ENCODE results near the gene C12orf76. TPM values are rescaled to one million over a fixed set of nuclear protein-coding genes. Genes with fewer than 3 reads are reported as not detected.

The C12orf76 gene
- total and polyA plus RNA-seq, 10 of the 15 experiments (the other 5 are each of a cell fraction or from before 2014, with no cell fraction given), result 3.6 to 20.4 (median 10.7) TPM

GRCh38 chr12:110091136-110091711 is 42.9 kb upstream of the C12orf76 start (continued):
- TF ChIP-seq POLR2AphosphoS5 (IDR thresholded peaks at IDR 0.05; ENCODE audit: low read length) (no peak), PML (IDR thresholded peaks at IDR 0.05; ENCODE audit: low read length) (no peak), NR2F1 (conservative IDR thresholded peaks at IDR 0.05) (no peak), TCF3 (IDR thresholded peaks at IDR 0.05; ENCODE audit: borderline replicate concordance, insufficient read depth, low read depth, low read length) (no peak), BRCA1 (IDR thresholded peaks at IDR 0.05; ENCODE audit: low read depth, low read length) (no peak), MTA2 (IDR thresholded peaks at IDR 0.05; ENCODE audit: low read depth) (no peak), MYC (IDR thresholded peaks at IDR 0.05; ENCODE audit: insufficient read depth, insufficient read length, insufficient replicate concordance, low read length, severe bottlenecking) (no peak), ZZZ3 (IDR thresholded peaks at IDR 0.05; ENCODE audit: control insufficient read depth, insufficient read length, low read depth) (no peak), IKZF2 (IDR thresholded peaks at IDR 0.05) (no peak), PBX3 (IDR thresholded peaks at IDR 0.05; ENCODE audit: insufficient replicate concordance, low read depth, low read length) (no peak)

GRCh38 chr12:110090266-110091135 is 42.2 kb upstream of the C12orf76 start:
- no peak overlapping the region for H3K4me3 ChIP-seq
- DNase-seq (ENCODE audit: low read depth, low spot score), result no peak
- no peaks in the 10 kb centered on the region for H3K4me1 ChIP-seq (ENCODE audit: control insufficient read depth, insufficient read depth, low read length)
- ChIA-PET POLR2A (interaction anchor here (1.3 kb wide), 1 partner anchor 11 kb away, joined by 4 read pairs; no protein-coding TSS in a partner anchor), CTCF (interaction anchor here (1.4 to 1.9 kb wide), 3 partner anchors 9 to 16 kb away, joined by 3 to 7 read pairs (median 6); no protein-coding TSS in a partner anchor), RAD21 (ENCODE audit: unreplicated experiment) (no interaction called here), SMC1A (ENCODE audit: uncharacterized antibody, unreplicated experiment) (interaction anchor here (1.1 to 1.9 kb wide), 3 partner anchors 11 to 66 kb away, joined by 3 to 10 read pairs (median 3); no protein-coding TSS in a partner anchor)
- no peak overlapping the region for H3K4me2 ChIP-seq (ENCODE audit: control insufficient read depth, insufficient read depth)
- no peaks in the 10 kb centered on the region for H4K20me1 ChIP-seq (ENCODE audit: control insufficient read depth, insufficient read depth)
- no peak overlapping the region for H2AFZ ChIP-seq (ENCODE audit: control insufficient read depth, low read depth, low read length)
- H3K79me2 ChIP-seq (ENCODE audit: control insufficient read depth, insufficient read depth, low read length), result no peaks in the 10 kb centered on the region
- peaks cover 0 to 3% of the 10 kb centered on the region in 2 experiments; a peak in 1 of 4 replicates for H3K27me3 ChIP-seq (replicated peaks in 1 of 2; ENCODE audit: control insufficient read depth in 2 of 2, insufficient read depth in 2 of 2, low read length in 1 of 2)
- no peak for FAIRE-seq
- WGBS (ENCODE audit: insufficient coverage, insufficient replicate concordance, low lambda C conversion rate, missing lambda C conversion rate), result 22% methylated on average over 8 of the region's 8 CpGs
- no peaks in the 10 kb centered on the region for H3K9me3 ChIP-seq (replicated peaks; ENCODE audit: control insufficient read depth, insufficient read depth, low read length)
- in situ Hi-C loops (cut with MboI) (no loop called here), intact Hi-C loops (cut with micrococcal nuclease; ENCODE audit: unreplicated experiment) (no loop called here)
- no peak for TF ChIP-seq MLLT1 (IDR thresholded peaks at IDR 0.05)
- TF ChIP-seq SIN3A (IDR thresholded peaks at IDR 0.05; ENCODE audit: low read depth, low read length), result no peak
- TF ChIP-seq CTCF (IDR thresholded peaks at IDR 0.05 in 2 of 3, conservative IDR thresholded peaks at IDR 0.05 in 1 of 3; ENCODE audit: control insufficient read depth in 2 of 3, extremely low read depth in 1 of 3, insufficient read depth in 1 of 3, low read depth in 3 of 3, low read length in 3 of 3), result peak in 1 of 3 experiments; percentile 26; a peak in 2 of 6 replicates
- TF ChIP-seq NFYB (IDR thresholded peaks at IDR 0.05; ENCODE audit: insufficient read depth, low read depth, low read length), result 0 out of 2 replicates have a peak, but pooled peaks have one; percentile 25
- H3K36me3 ChIP-seq (ENCODE audit: control insufficient read depth in 2 of 2, insufficient read depth in 2 of 2, low read length in 1 of 2), result no peaks in the 10 kb centered on the region
- no peak for ATAC-seq
- H3K9ac ChIP-seq (ENCODE audit: control insufficient read depth, insufficient read depth, low read length), result no peak overlapping the region
- H3K27ac ChIP-seq (ENCODE audit: control insufficient read depth, insufficient read depth), result no peak overlapping the region
- no TSS peak for BruUV-seq (replicated peaks)

Data from GM12878 (cell line).